ENCODE measurements around the gene POLR1H. TPM values are rescaled to one million over a fixed set of nuclear protein-coding genes. Genes with fewer than 3 reads are reported as not detected.

Gene POLR1H
- total RNA-seq, 1 donor from 2014 or later = 42.2 TPM

DNA sequence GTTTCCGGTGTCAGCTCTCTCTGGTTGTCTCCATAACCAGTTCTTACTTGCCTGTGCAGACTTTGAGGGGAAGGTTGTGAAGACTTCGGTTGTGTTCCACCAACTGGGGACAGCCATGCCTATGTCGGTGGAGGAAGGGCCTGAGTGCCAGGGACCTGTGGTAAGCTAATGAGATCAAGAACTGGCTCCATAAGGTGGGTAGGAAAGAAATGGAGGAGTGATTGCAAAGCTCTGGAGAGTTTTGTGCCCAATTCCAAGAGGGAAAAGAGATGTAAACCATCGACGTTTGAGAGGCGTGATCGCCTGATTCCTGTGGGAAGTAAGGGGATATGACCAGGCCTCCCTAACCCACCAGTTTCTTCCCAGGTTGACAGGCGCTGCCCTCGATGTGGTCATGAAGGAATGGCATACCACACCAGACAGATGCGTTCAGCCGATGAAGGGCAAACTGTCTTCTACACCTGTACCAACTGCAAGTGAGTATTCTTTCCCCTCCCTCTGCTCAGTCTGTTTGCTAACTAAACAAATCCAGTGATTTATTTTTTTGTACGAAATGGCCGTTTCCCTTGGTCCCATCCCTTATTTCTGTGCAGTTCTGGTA lies 893 bp downstream of the POLR1H start:
- DNase-seq (ENCODE audit: low read depth, low spot score) = no peak

DNA sequence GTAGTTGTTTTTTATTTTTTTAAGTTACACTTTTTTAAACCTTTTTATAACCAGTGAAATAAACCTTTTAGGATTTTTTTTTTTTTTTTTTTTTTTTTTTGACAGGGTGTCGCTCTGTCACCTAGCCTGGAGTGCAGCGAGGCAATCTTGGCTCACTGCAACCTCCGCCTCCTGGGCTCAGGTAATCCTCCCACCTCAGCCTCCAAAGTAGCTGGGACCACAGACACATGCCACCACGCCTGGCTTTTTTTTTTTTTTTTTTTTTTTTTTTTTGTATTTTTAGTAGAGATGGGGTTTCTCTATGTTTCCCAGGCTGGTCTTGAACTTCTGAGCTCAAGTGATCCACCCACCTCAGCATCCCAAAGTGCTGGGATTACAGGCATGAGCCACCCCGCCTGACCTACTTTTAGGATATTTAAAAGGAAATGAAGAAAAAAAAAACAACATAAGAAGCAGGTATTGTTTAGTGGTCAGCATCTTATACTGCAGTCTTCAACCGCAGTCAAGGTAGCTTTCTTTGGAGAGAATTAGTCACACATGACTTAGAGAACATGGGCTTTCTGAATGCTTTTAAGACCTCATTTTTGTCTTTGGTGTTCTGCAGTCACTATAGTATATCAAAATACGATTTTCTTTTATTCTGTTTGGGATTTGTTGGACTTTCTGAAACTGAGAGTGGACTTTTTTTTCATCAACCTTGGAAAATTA lies 1.6 kb downstream of the POLR1H start:
- no peak for DNase-seq (ENCODE audit: low read depth, low spot score)

DNA sequence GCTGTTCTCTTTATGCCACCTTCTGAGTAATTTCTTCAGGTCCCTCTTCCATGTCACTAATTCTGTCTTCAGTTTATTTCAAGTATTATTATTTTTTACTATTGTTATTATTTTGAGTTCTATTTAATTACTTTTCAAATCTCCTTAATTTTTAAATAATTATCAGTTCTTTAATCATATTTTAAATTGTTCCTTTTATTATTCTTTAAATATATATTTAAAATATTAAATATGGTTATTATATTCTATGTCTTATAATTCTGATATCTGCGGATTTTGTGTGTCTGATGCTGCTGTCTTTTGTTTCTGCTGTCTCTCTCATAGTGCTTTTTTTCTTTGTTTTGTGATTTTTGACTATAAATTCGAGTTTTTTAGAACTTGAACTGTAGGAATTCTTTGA lies 2.2 kb downstream of the POLR1H start:
- DNase-seq (ENCODE audit: low read depth, low spot score) = no peak

DNA sequence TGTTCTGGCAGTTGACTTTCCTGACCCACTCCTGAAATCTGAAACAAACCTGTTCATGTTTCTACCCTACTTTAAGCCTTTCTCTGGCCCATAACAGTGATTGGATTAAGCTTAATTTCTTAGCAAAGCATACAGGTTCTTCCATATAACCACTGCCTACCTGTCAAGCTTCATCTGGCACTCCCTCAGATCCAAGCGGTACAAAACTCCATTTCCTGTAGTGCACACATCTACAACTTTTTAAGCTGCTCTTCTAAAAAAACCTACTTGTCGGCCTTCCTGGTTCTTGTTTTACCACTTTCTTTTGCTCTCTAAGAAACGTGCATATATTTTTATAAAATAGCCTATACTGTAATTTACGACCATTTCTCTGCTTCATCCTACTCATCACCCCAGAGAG lies 5.0 kb downstream of the POLR1H start:
- DNase-seq (ENCODE audit: low read depth, low spot score) = no peak

DNA sequence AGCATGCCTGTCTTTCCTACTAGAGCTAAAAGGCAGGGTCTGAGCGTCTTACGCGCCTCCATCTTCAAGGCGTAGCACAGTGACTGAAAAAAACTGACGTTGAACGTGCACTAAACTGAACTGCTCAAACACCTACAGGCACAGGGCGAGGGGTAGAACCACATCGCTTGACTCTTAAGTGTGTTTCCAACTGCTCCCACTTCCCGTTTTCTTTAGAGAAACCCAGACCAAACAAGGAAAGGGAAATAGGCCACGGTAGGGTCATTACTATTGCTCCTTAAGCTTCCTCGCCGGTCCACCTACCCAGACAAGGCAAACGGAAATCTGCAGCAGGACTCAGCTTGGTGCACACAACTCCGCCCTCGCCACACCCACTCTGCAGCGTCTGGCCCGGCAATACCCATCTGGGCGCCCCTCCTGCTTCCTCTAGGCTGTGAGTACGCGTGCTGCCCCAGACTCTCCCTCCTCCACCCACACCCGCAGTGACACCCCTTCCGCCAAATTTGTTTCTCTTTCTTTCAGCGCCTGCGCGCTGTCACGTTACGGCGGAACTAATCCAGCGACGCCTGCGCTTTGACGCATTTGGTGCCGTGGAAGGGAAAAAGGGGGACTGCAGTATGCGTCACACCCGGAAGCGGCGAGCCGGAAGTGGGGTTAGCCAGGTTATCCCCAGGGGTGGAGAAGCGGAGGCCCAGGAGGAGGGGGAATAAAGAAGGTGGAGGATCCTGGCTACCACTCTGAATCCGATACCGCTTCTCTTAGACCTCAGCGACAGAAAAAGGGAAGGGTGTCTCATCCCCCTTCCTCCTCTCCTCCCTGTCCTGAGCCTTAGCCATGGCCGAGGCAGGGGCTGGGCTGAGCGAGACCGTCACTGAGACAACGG lies 5.8 kb downstream of the POLR1H start, which contains the start of gene PPP1R11:
Gene PPP1R11, plus strand, starts transcription at position 622 of the 883 bp plus-strand sequence. Its CDS starts 213 bp downstream, at position 835.
- DNase-seq (ENCODE audit: low read depth, low spot score) = peak; percentile 98

DNA sequence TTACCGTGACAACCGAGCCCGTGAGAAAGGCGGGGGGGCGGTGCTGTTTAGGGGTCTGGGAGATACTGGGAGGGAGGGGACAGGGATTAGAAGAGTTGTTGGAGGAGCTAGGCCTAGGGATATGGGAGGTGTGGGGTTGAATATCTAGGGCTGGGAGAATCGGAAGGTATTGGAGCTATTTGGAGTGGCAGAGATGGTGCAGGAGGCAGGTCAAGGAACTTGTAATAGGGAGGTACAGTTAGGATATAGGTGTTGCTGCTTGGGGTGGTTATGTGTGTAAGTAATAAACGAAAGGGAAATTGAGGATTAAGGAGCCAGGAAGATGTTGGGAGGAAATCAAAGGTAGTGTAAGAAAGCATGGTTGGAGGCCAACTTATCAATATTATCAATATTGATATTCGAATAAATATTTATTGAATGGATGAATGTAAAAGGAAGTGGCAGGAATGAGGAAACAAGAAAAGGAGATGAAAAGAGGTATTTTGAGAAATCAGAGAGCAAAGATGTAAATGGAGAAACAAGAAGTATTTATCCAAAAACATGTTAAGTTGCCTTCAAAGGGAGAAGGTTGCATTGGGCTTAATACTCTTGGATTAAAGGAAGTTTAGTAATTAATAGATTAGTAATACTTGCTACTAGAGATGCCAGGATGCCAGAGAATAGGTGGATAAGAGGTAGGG lies 6.5 kb downstream of the POLR1H start:
- no peak for DNase-seq (ENCODE audit: low read depth, low spot score)

DNA sequence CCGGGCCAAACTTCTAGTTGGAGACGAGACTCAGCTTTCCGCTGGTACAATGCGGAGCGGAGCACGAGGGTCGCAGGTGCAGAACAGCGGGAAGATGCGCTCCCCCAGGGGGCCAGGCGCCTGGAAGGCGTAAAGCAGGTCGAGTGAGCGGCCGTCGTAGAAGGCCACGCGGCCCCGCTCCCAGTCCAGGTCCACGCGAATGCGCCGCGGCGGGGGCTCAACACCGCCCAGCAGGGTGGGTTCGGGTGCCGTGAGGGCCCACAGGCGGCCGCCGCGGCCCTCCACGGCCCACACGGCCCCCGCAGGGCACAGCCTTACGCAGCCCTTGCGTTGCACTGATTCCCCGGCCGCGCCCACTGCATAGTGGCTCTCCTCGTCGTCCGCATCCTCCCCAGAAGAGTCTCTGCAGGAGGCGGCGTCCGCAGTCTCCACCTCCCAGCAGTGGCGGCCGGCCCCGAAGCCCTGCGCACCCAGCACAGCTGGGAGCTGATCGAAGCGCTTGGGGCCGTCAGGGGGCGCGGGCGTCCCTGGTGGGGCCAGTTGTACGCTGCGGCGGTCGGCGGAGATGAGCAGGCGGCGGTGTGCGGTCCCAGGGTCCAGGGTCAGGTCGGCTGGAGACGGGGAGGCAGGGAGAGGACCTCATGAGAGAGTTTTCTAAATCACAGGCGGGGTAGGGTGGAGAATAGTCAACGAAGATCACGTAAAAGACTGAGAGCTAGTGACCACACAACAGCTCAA lies 10.2 kb downstream of the POLR1H start:
- DNase-seq (ENCODE audit: low read depth, low spot score) = no peak

DNA sequence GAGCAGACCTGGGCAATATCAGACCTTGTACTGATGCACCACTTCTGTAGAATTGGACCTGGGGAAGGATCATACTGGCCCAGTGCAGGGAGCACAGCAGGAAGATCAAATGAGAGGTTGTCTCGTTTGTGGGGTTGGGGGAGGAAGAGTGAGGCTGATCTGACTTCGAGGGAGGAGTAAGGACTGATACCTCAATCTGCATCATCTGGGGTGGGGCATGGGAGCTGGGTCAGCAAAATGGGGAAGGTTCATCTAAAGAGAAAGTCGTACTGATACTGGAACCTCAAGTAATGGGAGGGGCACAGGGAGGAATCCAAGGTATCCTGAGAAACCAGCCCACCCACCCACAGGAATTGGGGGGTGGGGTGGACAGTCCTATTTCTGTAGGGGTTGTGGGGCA lies 10.8 kb downstream of the POLR1H start:
- no peak for DNase-seq (ENCODE audit: low read depth, low spot score)

DNA sequence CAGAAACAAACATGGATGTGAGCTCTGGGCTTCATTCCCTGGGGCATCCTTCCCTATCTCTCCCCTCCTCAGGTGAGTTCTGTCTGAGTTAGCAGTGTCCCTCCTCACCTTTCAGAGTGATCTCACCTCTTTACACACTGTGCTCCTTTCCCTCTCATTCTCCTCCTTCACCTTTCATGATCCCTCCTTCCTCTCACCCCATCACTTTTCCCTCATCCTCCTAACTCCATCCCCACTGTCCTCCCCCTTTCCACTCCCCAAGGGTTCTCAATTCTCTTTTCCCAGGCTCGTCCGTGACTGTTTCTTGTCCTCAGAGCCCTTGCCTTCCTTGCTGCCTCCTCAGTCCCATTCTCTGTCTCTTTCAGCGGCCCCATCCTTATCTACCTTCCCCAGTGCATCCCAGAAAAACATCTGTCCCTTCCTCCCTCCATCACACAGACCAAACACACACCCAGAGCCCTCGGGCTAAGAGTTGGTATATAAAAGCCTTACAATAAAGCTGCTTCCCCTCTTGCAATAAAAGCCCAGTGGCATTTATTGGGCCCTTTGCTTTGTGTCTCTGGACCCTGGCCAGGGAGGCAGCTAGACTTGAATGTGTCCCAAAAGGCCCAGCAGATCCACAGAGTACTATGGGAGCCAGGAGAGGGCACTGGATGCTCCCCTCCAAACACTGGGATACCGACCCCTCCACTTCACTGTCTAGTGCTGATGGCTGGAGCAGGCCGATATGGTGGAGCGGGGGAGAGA lies 12.6 kb downstream of the POLR1H start:
- no peak for DNase-seq (ENCODE audit: low read depth, low spot score)

DNA sequence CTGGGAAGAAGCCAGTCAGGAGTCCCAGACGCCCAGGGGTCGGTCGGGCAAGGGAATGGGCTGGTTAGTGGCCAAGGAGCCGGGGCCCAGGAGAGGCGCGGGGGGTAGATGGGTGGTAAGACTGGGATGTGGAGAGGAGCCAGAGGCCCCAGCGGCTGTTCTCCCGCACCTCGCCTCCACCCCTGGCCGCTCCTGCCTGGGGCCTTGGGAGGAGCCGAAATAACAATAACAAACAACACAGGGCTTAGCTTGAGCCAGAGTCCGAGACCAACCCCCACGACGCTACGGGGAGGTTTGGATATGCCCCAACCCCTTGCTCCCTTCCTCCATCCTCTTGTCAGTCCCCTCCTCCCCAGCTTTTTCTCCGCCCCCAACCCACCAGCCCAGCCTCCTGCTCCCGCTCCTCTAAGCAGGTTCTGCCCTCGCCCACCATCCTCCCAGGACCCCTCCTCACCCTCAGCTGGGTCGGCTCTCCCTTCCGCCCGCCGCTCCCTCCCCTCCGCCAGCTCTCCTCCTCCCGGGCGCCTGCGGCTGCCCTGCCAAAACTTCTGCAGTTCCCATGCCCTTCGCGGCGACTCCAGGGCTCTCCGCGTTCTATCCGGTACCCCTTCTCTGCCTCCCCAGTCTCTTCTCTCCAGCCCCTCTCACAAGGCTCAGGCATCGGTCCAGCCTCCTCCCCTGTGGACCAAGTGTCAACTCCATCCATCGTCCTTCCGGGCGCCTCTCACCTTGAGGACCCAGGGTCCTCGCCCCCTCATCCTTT lies 13.4 kb downstream of the POLR1H start:
- no peak for DNase-seq (ENCODE audit: low read depth, low spot score)

DNA sequence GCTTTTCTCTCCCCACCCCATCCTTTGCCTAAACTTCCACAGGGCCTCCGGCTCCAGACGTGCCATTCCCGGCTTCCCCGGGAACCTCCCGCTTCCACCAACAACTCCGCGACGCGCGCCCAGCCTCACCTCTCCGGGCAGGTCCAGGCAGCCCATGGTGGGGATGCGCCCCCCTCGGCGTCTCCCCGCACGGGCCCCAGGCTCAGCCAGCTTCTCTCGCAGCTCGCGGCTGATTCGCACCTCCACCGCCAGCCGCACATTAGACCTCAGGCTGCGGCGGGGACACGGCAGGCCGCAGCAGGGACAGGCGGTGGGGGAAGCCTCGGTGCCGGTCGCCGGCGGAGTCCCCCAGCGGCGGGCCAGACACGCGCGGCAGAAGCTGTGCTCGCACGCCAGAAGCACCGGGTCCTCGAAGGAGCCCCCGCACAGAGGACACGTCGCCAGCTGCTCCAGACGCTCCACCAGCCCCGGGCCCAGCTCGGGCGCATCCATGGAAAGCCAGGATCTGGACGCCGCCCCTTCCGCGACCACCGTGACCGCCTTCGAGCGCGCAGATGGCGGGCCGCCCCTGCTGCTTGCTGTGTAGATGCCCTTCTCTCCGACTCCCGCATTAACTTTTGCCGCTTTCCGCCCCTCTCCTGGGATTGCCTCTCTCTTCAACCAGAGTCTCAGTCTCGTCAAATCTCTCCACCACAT lies 14.2 kb downstream of the POLR1H start, which contains the start of gene RNF39:
Gene RNF39, minus strand, starts transcription at position 676 of the 696 bp plus-strand sequence. Its CDS starts 184 bp downstream, at position 492.
- DNase-seq (ENCODE audit: low read depth, low spot score) = no peak

DNA sequence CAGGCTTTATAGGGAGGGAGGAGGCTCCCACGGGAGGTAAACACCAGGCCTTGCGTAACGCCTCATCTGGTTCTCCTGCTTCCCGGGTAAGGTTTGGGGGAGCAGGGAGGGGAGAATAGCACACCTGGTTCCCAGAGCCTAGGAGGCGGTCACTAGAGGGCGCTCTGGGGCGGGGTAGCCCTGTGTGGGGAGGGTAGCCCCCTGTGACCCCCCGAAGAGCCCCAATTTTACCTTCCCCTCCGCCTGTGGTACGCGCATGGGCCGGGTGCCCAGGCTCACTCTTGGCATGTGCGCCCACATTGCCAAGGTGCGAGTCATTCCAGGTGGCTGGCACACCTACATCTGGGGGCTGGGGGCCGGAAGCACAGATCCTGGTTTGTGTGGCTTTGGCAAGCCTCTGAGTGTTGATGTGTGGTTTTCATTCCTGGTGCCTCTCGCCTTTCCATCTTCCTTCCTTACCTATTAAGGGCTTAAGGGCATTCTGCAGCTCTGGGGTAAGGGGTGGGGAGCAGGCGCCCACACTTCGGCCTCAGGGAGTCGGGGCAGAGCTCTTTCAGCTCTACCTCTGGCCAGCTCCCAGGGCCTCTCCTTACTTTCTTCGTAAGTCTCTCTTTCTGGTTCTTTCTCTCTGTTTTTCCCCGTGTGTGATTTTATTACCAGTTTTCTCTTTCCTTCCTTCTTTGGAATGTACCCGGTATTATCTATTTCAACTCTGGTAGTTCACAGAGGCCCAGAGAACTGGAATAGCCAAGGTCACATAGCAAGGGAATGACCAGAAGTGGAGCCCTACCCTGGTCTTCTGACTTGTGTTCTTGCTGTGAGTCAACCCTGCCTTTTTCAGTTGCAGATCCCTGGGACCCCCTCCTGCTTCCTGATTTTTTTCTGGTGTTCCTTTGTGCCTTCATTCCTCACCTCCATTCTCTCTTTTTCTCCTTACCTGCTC lies 15.0 kb downstream of the POLR1H start:
- DNase-seq (ENCODE audit: low read depth, low spot score) = no peak

DNA sequence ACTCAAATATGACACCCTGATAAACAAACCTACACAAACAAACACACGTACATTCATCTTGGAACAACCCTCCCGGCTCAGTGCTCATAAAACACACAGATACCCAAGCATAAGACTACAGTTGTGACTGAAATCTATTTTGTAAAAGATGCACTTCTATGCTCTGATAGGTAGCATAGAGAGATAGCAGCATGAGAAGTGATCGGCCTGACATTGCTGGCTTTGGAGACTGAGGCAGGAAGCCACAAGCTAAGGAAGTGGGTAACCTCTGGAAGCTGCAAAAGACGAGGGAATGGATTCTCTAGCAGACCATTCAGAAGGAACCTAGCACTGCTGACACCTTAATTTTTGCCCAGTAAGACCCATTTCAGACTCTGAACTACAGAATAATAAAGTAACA lies 16.2 kb downstream of the POLR1H start:
- no peak for DNase-seq (ENCODE audit: low read depth, low spot score)

DNA sequence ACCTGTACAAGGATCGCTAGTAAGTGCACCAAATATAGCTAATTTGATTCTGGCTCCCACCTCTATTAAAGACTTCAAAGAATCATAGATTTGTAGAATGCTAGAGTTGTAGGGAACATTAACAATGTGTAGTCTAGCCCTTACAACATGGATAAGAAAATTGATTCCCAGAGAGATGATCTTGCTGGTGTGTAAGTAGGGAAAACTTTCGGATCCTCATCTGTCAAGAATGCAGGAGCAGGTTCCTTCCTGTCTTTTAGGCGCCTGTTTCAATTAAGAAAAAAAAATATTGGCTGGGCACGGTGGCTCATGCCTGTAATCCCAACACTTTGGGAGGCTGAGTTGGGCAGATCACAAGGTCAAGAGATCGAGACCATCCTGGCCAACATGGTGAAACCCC lies 26.8 kb downstream of the POLR1H start:
- no peak for DNase-seq (ENCODE audit: low read depth, low spot score)

DNA sequence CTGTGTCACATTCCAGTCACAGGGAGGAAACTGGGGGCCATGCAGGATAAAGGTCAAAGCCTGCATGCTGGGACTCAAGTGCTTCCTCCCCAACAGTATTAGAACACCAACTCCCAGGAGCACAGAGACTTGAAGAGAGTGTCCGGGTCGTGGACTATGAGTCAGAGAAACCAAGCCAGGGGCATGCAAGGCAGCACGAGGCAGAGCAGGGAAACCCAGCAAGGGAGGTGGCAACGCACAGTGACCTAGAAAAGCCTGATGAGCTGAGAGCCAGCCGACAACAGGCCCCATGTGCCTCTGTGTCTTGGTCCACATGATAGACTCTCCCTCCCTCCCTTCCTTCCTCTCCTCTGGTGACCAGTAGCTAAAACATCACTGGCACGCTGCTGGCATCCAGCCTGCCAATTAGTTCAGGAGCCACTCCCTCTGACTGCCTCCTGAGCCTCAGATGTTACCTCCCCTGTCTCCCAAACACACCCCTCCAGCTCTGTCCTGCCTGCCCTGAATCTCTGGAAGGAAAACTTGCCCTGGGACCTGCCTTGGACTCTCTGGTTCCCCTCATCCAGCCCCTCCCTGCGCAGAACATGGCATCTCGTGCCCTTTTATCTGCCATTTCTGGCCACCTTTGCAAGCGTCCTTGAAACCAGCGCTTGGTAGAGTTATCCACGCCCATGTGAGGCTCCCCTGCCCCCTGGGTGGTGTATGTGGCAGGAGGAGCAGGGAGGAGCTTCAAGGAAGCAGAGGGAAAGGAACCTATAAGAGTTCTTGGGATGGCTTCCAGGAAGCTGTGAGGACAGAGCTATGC lies 30.7 kb downstream of the POLR1H start:
- DNase-seq (ENCODE audit: low read depth, low spot score) = no peak

DNA sequence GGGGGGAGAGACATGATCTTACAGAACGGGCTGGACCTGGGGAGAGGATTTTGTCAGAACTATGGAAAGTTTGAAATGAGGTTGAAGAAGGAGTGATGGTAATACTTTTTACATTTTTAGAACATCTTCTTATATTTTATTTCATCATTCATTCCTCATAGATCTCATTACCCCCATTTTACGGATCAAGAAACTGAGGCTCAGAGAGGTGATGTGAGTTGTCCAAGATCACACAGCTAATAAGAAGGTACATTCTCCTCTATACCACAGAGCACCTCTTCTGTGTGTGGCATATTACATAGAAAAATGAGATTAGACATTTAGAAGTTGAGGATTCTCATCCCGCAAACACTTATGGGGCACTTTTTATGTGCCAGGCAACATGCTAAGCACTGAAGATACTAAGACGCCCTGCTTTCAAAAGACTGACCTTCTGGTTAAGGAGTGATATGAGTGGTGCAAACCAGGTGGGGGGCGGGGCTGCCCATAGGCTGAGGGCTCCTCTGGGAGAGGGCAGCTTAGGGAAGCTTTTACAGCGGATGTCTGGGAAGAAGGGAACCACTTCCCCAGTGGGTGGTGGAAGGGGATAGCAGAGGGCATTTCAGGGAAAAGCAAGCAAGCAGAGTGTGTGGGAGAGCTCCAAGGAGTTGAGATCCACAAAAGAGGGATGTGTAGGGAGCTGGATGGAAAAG lies 31.9 kb downstream of the POLR1H start:
- DNase-seq (ENCODE audit: low read depth, low spot score) = no peak

All from pulmonary artery endothelial cell (primary cell).